Activated B cell treated with CpG ODN at 0.5 μM for 24 hours (primary cell): ENCODE results near the gene ATF6. TPM values are rescaled to one million over a fixed set of nuclear protein-coding genes. Genes with fewer than 3 reads are reported as not detected.

ENCODE experiments used
- ATAC-seq: fragments of 200-7000 bp; cut with Tn5 transposase; one replicate; pipeline ENCODE4 v1.10.0; 2021; ENCODE audit warnings: low read depth, mild to moderate bottlenecking, moderate library complexity
- CTCF ChIA-PET: fragments of 350-600 bp; sonication (Branson Sonifier 250); formaldehyde crosslinking; loops from one replicate; lab custom pipeline; 2021; ENCODE audit warnings: antibody characterized with exemption; lab: Charles Lee
- POLR2A ChIA-PET: fragments of 350-600 bp; sonication (Branson Sonifier 250); formaldehyde crosslinking; loops from one replicate; lab custom pipeline; 2021; ENCODE audit warnings: antibody characterized with exemption; lab: Charles Lee
- DNase-seq: peaks from one replicate; pipeline ENCODE4 v3.0.0; 2022
- H3K27ac Mint-ChIP-seq: one replicate; pipeline ENCODE4 v1.8.0; 2020; ENCODE audit warnings: mixed read lengths
- H3K27me3 Mint-ChIP-seq: one replicate; pipeline ENCODE4 v1.8.0; 2021; ENCODE audit warnings: mixed read lengths
- H3K36me3 Mint-ChIP-seq: one replicate; pipeline ENCODE4 v1.8.0; 2021; ENCODE audit warnings: low read depth, mixed read lengths
- H3K4me1 Mint-ChIP-seq: one replicate; pipeline ENCODE4 v1.8.0; 2021; ENCODE audit warnings: mixed read lengths
- H3K4me3 Mint-ChIP-seq: one replicate; pipeline ENCODE4 v1.8.0; 2020; ENCODE audit warnings: mild to moderate bottlenecking, mixed read lengths
- H3K9me3 Mint-ChIP-seq: one replicate; pipeline ENCODE4 v1.8.0; 2020; ENCODE audit warnings: mixed read lengths
- intact Hi-C: fragments of 100-400 bp; cut with micrococcal nuclease; formaldehyde crosslinking; loops from one replicate; pipeline ENCODE4 v1.15.1; 2024
- total RNA-seq: library from RNA; stranded (reverse); gene quantifications from 2 replicates; pipeline ENCODE4 v1.2.3, GENCODE V29; 2022
- TF ChIP-seq, protein P1 (sequence below): fragments of 200-600 bp; IDR thresholded peaks from one replicate; pipeline ENCODE4 v1.8.0; 2022; ENCODE audit warnings: antibody characterized with exemption, mild to moderate bottlenecking

The ATF6 gene
- total RNA-seq, 1 donor from 2014 or later, result 24.6 TPM

DNA sequence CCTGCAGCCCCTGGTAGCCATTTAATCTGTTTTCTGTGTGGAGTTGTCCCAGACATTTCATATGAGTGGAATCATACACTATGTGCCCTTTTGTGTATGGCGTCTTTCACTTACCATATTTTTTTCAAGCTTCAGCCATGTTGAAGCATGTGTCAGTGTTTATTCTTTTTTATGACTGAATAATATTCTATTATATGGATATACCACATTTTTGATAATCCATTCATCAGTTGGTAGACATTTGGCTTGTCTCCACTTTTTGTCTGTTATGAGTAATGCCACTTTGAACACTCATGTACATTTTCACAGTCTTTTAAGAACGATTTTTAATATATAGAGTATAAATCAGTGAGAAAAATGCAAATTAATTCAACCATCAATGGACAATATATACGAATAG, 44.7 kb downstream of the ATF6 start:
- ATAC-seq, result no peak
- H3K9me3 Mint-ChIP-seq, result peaks cover 10% of the 10 kb centered on the region
- H3K27me3 Mint-ChIP-seq, result no peaks in the 10 kb centered on the region
- POLR2A ChIA-PET, result no interaction called here
- CTCF ChIA-PET, result no interaction called here
- H3K4me3 Mint-ChIP-seq, result no peak overlapping the region
- no peaks in the 10 kb centered on the region for H3K4me1 Mint-ChIP-seq
- intact Hi-C loops, result no loop called here
- TF ChIP-seq, protein P1, sequence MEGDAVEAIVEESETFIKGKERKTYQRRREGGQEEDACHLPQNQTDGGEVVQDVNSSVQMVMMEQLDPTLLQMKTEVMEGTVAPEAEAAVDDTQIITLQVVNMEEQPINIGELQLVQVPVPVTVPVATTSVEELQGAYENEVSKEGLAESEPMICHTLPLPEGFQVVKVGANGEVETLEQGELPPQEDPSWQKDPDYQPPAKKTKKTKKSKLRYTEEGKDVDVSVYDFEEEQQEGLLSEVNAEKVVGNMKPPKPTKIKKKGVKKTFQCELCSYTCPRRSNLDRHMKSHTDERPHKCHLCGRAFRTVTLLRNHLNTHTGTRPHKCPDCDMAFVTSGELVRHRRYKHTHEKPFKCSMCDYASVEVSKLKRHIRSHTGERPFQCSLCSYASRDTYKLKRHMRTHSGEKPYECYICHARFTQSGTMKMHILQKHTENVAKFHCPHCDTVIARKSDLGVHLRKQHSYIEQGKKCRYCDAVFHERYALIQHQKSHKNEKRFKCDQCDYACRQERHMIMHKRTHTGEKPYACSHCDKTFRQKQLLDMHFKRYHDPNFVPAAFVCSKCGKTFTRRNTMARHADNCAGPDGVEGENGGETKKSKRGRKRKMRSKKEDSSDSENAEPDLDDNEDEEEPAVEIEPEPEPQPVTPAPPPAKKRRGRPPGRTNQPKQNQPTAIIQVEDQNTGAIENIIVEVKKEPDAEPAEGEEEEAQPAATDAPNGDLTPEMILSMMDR, result no peak
- H3K27ac Mint-ChIP-seq, result no peak overlapping the region
- DNase-seq, result no peak
- H3K36me3 Mint-ChIP-seq, result peaks cover 68% of the 10 kb centered on the region

GRCh38 chr1:161816201-161816600, 50.1 kb downstream of the ATF6 start:
- ATAC-seq (no peak), DNase-seq (no peak)
- Mint-ChIP-seq H3K9me3 (no peaks in the 10 kb centered on the region), H3K4me1 (no peaks in the 10 kb centered on the region), H3K27ac (no peak overlapping the region), H3K36me3 (peaks cover 58% of the 10 kb centered on the region), H3K4me3 (no peak overlapping the region), H3K27me3 (no peaks in the 10 kb centered on the region)
- intact Hi-C loops, result no loop called here
- TF ChIP-seq, protein P1, result no peak
- CTCF ChIA-PET, result no interaction called here
- POLR2A ChIA-PET, result no interaction called here

- no peaks in the 10 kb centered on the region for H3K9me3 Mint-ChIP-seq
- TF ChIP-seq, protein P1, result no peak
- H3K4me3 Mint-ChIP-seq, result no peak overlapping the region
- H3K27me3 Mint-ChIP-seq, result no peaks in the 10 kb centered on the region
- CTCF ChIA-PET, result no interaction called here
- peaks cover 62% of the 10 kb centered on the region for H3K36me3 Mint-ChIP-seq
- no peaks in the 10 kb centered on the region for H3K4me1 Mint-ChIP-seq
- ATAC-seq (no peak), DNase-seq (no peak)
- intact Hi-C loops, result no loop called here
- POLR2A ChIA-PET, result no interaction called here
- no peak overlapping the region for H3K27ac Mint-ChIP-seq
Observed at GRCh38 chr1:161817176-161817730, 51.1 kb downstream of the ATF6 start.

DNA sequence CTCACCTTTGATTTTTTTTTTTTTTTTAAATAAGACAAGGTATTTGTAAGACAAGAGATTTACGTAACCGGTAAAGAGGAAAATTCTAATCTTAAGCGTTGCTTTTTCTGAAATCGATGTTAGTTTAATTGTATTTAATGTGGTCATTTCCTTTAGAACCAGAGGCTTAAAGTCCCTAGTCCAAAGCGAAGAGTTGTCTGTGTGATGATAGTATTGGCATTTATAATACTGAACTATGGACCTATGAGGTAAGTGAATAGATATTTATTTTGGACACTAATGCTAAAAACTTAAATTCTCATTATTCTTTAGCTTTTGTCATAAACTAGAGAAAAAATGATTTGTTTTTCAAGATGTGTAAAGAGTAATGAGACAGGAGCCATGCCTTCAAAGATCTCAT, 54.8 kb downstream of the ATF6 start:
- ChIA-PET POLR2A (no interaction called here), CTCF (no interaction called here)
- no peak for ATAC-seq
- Mint-ChIP-seq H3K4me1 (no peaks in the 10 kb centered on the region), H3K4me3 (no peak overlapping the region), H3K27ac (no peak overlapping the region), H3K9me3 (no peaks in the 10 kb centered on the region), H3K36me3 (peaks cover 71% of the 10 kb centered on the region), H3K27me3 (no peaks in the 10 kb centered on the region)
- intact Hi-C loops, result no loop called here
- DNase-seq, result no peak
- TF ChIP-seq, protein P1, result no peak

DNA sequence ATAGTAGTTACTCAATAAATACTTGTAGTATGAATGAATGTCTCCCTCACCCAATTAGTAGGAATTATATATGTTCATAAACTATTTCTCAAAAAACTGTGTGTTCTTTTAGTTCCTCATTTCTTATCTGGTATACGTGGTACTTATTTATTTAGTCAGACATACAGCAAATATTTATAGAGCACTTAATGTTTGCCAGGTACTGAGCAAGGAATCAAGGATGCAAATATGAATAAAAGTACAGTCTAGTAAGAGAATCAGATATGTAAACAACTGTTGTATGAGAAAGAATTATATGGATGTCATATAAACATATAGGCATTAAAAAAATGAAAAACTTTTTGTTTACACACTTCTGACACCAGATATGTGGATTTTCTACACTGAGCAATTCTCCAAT, 58.5 kb downstream of the ATF6 start:
- no peak for DNase-seq
- Mint-ChIP-seq H3K27me3 (no peaks in the 10 kb centered on the region), H3K4me1 (no peaks in the 10 kb centered on the region), H3K36me3 (peaks cover 72% of the 10 kb centered on the region), H3K27ac (no peak overlapping the region), H3K4me3 (no peak overlapping the region), H3K9me3 (no peaks in the 10 kb centered on the region)
- ChIA-PET POLR2A (no interaction called here), CTCF (no interaction called here)
- no peak for ATAC-seq
- TF ChIP-seq, protein P1, result no peak
- intact Hi-C loops, result no loop called here
